K562 (cell line): ENCODE results near the gene LZTR1.

ENCODE experiments used
- CHD2 ChIP-seq: IDR thresholded peaks from 2 replicates; pipeline ENCODE4 v1.6.1; 2011; ENCODE audit warnings: low read depth, low read length
- KLF16 ChIP-seq: IDR thresholded peaks from 2 replicates; pipeline ENCODE4 v1.6.1; 2016; ENCODE audit warnings: antibody characterized with exemption
- POLR2G ChIP-seq: fragments of 200-400 bp; formaldehyde crosslinking; IDR thresholded peaks from 2 replicates; pipeline ENCODE4 v1.6.1; 2017; ENCODE audit warnings: low read depth, mild to moderate bottlenecking, antibody characterized with exemption, low read length, moderate library complexity
- RBM22 ChIP-seq: fragments of 200-400 bp; formaldehyde crosslinking; IDR thresholded peaks from 2 replicates; pipeline ENCODE4 v1.6.1; 2018; ENCODE audit warnings: low read length, low read depth; ENCODE audit not compliant: poor library complexity, severe bottlenecking
- REST ChIP-seq, 2 experiments: fragments of 450-650 bp; formaldehyde crosslinking in 1 of 2; IDR thresholded peaks; 2 replicates each; pipeline versions ENCODE4 v1.4.0 to v1.6.1; 2014 to 2020; ENCODE audit warnings: mild to moderate bottlenecking in 2 of 2, borderline replicate concordance in 1 of 2, low read depth in 1 of 2
- TGIF2 ChIP-seq: sonication (generic); formaldehyde crosslinking; IDR thresholded peaks from 2 replicates; pipeline ENCODE4 v1.8.1; 2022; ENCODE audit warnings: mild to moderate bottlenecking, missing genetic modification reagents, moderate library complexity
- ZNF143 ChIP-seq: sonication (generic); formaldehyde crosslinking; IDR thresholded peaks from 2 replicates; pipeline ENCODE4 v1.9.0; 2022; ENCODE audit warnings: mild to moderate bottlenecking, missing genetic modification reagents
- ZNF318 ChIP-seq, 2 experiments: fragments of 450-650 bp; IDR thresholded peaks; 2 replicates each; pipeline ENCODE4 v1.6.1; 2016; ENCODE audit warnings: mild to moderate bottlenecking in 2 of 2, borderline replicate concordance in 1 of 2, low read depth in 1 of 2, moderate library complexity in 1 of 2
- ZNF695 ChIP-seq: fragments of 450-650 bp; formaldehyde crosslinking; IDR thresholded peaks from 2 replicates; pipeline ENCODE4 v1.4.0; 2020; ENCODE audit warnings: mild to moderate bottlenecking, moderate library complexity

GRCh38 chr22:20953668-20954500, 28.2 kb upstream of the LZTR1 start:
- TF ChIP-seq RBM22 (no peak), REST (IDR thresholded peaks at IDR 0.05; ENCODE audit: borderline replicate concordance) (no peak), REST (CRISPR knock-in tag; IDR thresholded peaks at IDR 0.05; ENCODE audit: low read depth) (no peak), ZNF318 (IDR thresholded peaks at IDR 0.05; ENCODE audit: borderline replicate concordance in 1 of 2, low read depth in 1 of 2) (no peak; a peak in 1 of 4 replicates), CHD2 (no peak; the same call in 1 of the 2 replicates), TGIF2 (no peak; the same call in 1 of the 2 replicates), ZNF695 (CRISPR knock-in tag) (no peak), KLF16 (no peak), POLR2G (no peak), ZNF143 (peak; percentile 35; the same call in 1 of the 2 replicates)
